ENCODE measurements around the gene MCTP1.

The MCTP1 gene

DNA sequence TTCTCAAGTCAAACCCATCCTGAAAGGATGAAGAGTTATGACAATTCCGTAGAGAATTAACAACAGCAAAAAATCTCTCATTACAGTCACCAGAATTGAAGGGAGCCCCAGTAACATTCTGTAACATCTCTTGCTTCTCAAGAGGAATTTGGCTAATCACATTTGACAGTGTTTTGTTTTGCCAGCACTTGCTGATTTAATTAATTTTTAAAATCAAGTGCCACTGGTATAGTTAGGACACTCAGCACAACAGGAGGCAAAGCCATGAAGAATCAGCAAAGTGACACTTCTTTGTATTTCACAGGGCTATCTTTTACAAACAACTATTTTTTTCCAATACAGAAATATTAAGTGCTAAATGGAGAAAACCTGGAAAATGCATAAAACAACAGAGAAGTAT lies 152.8 kb downstream of the MCTP1 start:
- in situ Hi-C loops (cut with MboI; ENCODE audit: low sequenced_read_pairs) = no loop called here

DNA sequence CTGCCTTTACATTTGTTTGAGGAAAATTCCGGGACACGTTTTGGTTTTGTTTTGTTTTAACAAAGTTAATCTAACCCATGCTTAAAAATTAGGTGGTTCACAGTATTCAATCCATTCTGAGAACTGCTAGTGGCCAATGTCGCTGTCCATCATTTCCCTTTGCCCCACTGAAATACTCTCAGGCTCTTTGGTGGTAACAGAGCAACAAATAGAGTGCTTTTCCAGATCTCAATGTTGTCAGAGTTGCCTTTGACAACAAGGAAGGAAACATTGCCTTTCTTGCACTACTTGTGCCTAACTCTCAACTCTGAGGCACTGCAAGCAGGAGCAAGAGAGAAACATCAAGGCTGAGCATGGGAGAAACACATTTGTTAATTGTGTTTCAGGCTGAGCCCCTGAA lies 154.0 kb downstream of the MCTP1 start:
- in situ Hi-C loops (cut with MboI; ENCODE audit: low sequenced_read_pairs) = no loop called here

DNA sequence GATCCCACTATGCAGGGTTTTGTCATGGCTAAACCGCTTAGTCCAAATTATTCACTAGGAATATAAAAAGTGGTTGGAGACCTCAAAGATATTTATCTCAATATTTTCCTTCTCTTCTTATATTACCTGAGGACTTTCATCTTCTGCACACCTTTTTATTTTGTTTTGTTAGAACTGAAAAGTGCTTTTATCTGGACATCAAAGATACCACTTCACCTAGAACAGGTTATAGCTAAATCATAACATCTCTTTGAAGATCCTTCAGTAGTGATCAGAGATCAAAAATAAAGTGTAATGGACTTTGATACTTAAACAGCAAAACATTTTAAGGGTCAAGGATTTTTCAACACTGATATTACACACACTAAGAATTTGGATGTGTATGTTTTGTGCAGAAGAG lies 160.2 kb downstream of the MCTP1 start:
- in situ Hi-C loops (cut with MboI; ENCODE audit: low sequenced_read_pairs) = no loop called here

DNA sequence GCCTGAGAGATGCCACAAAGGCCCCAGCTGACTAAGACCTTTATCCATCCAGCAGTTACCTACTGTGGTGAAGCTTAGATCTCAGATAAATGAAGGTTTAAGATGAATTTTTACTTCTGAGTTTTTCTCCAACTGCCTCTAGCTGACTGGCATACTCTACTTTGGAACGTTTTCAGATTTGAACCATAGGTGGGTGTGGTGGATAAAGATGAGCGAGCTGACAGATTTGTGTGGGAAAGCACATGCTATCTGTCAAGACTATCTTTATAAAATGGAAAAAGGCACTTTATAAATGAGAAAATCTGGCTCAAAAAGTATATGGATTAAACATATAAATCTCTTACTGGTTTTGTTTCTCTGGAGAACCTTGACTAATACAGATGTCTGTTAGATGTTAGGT lies 160.8 kb downstream of the MCTP1 start:
- in situ Hi-C loops (cut with MboI; ENCODE audit: low sequenced_read_pairs) = no loop called here

DNA sequence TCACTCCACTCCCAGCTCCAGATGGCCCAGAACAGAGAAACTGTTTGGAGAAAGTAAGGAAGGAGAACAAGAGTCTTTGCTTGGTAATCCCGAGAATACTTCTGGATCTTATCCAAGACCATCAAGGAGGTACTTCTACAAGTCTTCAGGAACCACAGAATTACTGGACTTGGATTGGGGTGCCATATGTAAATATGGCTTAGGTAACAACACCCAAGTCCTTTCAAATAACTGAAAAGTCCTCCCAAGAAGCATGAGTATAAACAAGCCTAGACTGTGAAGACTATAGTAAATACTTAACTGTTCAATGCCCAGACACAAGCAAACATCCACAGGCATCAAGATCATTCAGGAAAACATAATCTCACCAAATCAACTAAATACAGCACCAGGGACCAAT lies 170.0 kb downstream of the MCTP1 start:
- in situ Hi-C loops (cut with MboI; ENCODE audit: low sequenced_read_pairs) = no loop called here

DNA sequence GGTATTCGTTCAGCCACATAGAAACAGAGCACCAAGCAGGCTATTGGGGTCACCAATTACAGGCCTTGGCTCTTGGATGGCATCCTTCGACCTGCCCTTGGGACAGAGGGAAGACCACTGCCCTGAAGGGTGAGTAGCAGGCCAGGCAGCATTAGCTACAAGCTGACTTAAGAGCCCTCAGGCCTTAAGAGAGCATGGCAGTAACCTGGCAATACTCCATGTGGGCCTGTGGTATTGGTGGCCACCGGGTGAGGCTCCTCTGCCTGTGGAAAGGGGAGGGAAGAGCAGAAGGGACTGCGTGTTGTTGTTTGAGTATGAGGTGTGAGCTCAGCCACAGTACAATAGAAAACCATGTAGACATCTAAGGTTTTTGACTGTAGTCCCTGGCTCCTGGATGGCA lies 170.6 kb downstream of the MCTP1 start:
- in situ Hi-C loops (cut with MboI; ENCODE audit: low sequenced_read_pairs) = no loop called here

DNA sequence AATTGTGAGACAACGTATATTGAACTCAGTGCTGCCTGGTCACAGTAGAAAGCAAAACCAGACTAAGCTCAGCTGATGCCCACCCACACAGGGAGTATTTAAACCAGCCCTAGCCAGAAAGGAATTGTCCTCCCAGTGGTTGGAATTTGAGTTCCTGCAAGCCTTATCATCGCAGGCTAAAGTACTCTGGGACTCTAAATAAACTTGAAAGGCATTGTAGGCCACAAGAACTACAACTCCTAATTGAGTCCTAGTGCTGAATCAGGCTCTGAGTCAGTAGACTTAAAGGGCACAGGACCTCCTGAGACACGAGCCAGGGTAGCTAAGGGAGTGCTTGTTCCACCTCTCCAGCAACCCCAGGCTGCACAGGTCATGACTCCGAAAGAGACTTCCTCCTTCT lies 171.4 kb downstream of the MCTP1 start:
- in situ Hi-C loops (cut with MboI; ENCODE audit: low sequenced_read_pairs) = no loop called here

DNA sequence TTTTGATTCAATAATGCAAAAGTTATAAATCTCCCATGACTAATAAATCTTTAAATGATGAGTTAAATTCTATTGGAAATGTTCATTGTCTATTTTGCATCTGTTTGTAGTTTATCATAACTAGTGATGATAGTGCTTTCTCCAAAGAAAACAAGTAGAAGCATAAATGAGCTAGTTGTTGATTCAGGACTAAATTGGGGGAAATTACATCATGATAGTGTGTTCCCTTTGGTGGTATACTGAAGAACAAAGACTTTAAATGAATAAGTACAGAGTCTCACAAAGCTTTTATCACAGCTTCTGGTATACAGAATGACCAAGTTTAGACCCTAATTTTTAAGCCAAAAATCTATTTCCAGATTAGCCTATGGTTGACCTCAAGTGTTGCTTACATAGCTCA lies 173.8 kb downstream of the MCTP1 start:
- in situ Hi-C loops (cut with MboI; ENCODE audit: low sequenced_read_pairs) = no loop called here

DNA sequence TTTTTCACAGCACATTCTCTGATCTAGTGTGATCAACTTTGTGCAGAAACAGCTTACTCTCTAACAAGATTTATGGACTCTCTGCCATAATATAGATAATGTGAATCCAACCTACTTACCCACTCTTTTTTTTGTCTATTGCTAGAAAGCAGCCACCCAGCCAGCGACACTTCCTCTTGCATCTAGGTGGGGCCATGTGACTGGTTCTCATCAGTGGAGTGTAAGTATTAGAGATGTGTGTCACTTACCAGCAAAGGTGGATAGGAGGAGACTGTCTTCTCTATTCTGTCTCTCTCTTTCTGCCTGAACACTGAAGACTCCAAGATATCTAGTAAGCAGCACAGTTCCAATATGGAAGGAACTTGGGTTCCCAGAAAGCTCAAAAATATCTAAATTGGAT lies 174.8 kb downstream of the MCTP1 start:
- in situ Hi-C loops (cut with MboI; ENCODE audit: low sequenced_read_pairs) = no loop called here

DNA sequence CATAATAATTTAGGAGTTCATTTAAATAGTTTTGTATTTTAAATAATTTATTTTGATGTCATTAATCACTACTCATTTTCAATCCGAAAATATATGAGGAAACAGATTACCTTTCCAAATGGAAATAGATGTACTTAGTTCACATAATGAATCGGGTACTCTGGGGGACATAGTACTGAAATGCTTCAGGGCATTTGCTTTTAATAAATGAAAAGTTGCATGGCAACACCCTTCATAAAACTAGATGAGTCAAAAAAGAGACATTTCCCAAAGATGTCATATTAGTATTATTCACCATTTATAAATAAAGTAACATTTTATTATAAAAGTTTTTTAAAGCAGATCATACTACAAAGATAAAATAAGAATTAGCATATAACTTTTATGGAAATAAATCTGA lies 177.8 kb downstream of the MCTP1 start:
- in situ Hi-C loops (cut with MboI; ENCODE audit: low sequenced_read_pairs) = no loop called here

DNA sequence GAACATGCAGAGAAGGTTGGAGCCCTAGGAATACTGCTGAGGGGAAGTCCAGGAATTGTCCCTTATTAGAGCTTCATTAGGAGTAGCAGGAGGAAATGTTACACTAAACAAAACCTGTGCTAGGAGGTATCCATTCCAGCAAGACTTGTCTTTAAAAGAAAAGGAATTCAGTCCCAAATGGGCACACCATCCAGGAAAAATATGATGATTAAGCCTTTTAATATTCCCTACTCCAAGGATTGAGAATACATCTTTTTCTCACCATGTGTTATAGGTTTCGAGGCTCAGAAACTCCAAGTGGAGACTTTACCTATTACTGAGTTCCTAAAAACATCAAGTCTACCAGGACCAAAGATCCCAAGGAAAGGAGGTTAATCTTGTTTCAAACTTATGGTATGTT lies 179.3 kb downstream of the MCTP1 start:
- in situ Hi-C loops (cut with MboI; ENCODE audit: low sequenced_read_pairs) = no loop called here

DNA sequence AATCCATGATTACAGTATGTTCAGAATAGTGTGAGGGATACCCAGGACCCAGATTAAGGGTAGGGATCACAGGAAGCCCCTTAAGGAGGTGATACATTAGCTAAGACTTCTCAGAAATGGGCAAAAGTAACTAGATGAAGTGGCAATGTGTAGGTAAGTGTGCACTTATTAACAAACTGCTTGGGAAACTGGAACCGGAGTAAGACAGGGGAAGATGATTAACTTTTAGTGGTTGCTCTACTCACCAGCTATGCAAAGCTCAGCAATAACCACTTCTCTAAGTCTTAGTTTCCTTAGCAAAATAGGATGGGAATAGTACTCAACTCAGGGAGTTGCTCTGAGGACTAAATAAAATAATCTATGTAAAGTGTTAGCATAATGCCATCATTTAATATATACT lies 182.2 kb downstream of the MCTP1 start:
- in situ Hi-C loops (cut with MboI; ENCODE audit: low sequenced_read_pairs) = no loop called here

DNA sequence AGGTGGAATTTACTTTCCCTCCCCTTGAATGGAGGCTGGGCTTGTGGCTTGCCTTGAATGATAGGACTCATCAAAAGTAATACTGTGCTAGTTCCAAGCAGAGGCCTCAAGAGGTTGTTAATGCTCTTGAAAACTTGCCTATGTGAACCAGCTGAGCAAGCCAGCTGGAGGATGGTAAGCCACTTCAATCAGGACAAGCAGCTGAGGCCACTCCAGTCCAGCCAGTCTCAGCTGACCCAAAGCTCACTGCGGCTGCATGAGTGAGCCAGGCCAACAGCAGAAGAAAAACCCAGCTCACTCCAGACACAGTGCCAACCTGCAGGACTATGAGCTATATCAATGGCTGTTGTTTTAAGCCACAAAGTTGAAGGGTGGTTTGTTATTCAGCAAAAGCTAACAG lies 182.8 kb downstream of the MCTP1 start:
- in situ Hi-C loops (cut with MboI; ENCODE audit: low sequenced_read_pairs) = no loop called here

DNA sequence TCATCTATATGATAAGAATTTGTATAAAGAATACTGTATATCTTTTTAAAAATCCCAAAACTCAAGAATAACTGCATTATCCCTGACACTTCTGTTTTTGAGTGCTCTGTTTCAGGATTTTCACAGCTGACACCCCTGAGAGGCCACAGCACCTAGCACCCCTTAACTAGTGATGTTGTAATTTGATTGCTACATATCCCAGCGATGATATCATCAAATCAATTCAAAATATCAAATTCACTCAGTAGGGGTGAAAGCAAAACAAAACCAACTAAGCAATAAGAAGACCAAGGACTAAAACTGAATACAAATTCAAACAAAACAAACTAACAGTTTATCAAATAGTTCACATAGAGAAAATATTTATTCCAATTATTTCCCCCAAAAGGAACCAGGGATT lies 184.3 kb downstream of the MCTP1 start:
- in situ Hi-C loops (cut with MboI; ENCODE audit: low sequenced_read_pairs) = no loop called here

DNA sequence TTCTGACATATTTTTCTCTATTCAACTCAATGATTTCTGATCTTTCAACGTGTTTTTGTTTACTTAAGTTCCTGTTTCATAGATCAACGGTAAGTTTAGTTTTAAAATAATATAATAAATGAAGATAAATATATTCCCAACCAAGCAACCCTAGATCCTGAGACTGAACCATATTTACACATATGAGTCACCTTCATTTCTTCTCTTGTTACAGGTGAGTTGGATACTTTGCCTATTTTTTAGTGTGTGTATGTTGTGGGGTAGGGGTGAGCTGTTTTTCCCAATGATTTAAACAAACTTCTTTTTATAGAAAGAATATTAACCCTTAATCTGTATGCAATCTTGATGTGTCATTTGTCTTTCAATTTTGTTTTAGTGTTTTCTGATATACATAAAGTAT lies 186.9 kb downstream of the MCTP1 start:
- in situ Hi-C loops (cut with MboI; ENCODE audit: low sequenced_read_pairs) = no loop called here

DNA sequence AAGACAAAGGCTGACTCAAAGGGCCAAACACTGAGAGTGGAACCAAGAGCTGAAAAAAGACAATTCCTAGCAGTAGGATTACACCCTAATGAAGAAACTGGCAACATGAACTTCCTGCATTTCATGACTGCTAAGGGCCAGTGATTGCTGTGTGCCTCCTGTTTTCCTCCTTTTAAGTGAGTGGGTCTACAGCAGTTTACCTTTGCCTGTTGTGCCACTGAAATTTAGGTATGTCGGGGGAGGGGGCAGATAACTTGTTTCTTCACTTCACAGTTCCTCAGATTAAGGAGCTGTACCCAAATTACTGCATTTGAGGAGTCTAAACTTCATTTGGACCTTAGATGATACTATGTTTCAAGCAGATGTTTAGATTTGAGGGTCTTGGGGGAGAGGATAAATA lies 191.7 kb downstream of the MCTP1 start:
- in situ Hi-C loops (cut with MboI; ENCODE audit: low sequenced_read_pairs) = no loop called here

DNA sequence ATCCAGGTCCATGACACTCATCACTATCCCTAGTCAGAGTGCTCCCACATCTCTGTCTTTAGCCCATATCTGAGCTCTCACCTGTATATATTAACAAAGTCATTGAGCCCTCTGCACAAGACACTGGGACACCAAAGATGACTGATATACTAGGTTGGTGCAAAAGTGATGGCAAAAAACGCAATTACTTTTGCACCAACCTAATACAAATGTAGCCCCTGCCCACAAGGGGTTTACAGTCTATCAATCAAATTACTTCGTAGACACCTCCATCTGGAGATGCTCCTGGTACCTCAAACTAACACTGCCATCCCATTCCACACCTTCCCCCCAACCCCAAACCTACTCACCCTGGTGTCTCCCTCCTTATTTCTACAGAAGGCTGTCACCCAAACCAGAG lies 194.1 kb downstream of the MCTP1 start:
- in situ Hi-C loops (cut with MboI; ENCODE audit: low sequenced_read_pairs) = no loop called here

DNA sequence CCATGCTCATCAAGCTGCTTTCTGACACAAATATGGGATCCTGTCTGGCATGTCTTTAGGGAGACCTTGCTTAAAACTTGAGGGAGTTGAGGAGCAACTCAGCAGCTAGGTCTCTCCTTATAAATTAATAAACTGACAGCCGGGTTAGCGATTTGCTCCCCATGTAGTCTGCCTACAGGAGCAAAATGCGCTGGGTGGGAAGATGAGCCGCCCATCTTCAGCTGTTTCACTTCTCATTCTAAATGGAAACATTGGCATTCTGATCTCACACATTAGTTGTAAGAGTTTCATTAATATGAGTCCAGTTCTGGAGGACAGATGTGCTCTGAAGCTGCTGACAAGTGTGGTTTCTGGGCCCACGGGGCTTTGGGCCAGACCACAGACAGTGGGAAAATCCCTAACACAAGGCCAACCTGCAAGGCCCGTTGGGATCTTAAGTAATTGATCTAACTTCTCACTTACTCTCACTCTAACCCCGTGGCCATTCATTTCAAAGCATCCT lies 197.0 kb downstream of the MCTP1 start:
- in situ Hi-C loops (cut with MboI; ENCODE audit: low sequenced_read_pairs) = no loop called here

DNA sequence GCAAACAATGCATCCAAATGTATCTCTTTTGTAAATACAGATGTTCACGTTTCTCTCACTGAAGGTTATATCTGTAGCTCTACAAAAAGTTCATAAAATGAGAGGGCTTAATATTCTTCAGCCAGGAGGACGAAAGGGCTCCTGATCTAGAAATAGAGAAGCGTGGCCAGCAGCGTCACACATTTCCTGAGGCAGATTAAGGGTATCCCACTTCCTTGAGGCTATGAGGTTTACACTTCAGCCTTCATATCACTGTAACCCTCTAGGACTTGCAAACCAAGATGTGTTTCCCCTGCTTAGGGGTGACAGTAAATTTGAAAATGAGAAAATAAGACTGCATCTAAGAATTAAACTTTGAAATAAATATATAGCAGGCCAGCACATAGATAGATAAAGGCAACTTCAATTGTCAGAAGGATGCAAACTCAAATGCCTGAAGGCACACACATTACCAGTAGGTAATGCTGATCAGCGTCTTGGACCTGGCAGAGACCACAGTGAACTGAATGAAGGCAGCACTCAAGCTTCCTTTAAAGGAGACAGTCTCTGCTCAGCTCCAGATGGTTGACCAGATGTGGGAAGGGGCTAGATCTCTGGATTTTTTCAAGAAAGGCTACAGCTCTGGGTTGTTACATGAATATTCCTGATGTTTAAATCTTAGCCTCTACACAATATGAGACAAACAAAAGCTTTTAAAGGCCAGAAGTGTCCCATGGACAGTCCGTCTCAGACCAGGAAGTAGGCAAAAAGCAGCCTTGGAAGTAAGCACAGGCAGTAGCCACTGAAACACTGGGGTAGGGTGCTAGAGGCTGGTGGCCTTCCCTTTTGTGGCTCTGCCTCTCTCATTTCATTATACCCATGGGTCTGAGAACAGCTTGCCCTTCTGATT lies 197.7 kb downstream of the MCTP1 start:
- in situ Hi-C loops (cut with MboI; ENCODE audit: low sequenced_read_pairs) = no loop called here

DNA sequence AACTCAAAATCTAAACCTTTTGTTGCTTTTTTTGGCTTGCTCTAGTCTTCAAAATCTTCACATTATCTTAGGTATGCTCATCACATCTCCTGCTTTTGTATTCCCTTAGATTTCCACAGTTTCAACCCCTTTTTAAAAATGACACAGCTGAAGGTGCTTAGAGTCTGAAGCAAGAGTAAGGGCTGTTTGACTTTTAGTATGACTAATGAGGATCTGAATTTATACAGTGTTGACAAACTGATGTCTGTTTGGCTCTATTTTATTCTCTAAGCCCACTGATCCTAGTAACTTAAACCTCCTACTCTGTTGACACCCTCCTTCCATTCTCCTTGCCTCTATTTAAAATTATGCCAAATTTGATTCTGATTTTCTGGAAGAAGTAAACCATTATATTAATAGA lies 200.1 kb downstream of the MCTP1 start:
- in situ Hi-C loops (cut with MboI; ENCODE audit: low sequenced_read_pairs) = no loop called here

DNA sequence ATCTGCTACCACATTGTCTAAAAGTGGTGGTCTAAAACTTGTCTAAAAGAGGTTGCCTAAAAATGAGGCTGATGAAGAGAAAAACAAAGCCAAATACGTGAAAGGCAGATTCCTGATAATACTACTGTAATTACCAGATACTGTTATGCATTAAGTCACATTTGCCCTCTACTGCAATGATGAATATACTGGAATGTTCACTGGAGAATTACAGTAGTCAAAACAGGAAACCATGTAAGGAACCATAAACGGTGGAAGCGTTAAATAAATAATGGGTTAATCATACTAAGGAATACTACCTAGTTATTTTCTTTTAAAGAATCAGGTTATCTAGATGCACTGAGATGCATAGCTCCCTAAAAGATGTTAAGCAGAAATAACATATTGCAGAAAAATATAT lies 201.3 kb downstream of the MCTP1 start:
- in situ Hi-C loops (cut with MboI; ENCODE audit: low sequenced_read_pairs) = no loop called here

DNA sequence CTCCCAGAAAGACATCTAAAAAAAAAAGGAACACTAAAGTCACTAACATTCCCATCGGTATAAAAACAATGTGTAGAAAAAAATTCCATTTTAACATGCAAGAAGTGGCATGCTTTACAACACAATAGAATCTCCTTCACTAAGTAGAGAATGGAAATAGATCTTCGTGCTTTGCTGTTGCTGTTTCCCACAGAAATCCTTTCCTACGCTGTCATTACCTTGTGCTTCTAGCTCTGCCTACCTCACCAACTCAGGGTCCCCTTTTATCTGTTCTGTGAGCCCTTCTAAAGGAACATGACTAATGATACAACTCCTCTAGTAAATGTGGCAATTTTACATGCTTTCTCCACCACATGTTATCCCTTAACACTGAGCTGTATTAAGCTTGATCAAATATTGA lies 202.9 kb downstream of the MCTP1 start:
- in situ Hi-C loops (cut with MboI; ENCODE audit: low sequenced_read_pairs) = no loop called here

DNA sequence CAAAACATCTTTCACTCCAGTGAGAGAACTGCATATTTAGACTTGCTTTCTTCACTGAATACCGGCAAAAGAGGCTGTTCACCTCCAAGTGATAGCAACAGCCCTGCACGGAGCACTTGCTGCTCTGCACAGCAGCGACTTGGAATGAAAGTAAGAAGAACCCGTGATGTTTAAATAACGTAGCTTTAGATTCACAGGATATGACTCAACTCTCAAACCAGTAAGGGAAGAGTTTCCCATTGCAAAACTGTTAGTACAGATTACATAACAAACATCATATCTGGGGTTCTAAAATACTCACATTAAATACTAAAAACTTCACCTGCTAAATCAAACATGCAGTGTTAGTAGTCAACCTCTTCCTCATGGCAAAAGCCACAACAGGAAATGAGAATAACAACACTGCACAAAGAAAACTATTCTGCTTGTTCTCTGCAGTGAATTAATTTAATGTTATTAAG lies 203.4 kb downstream of the MCTP1 start:
- in situ Hi-C loops (cut with MboI; ENCODE audit: low sequenced_read_pairs) = no loop called here

Data from HL-60/S4 (cell line).